DMS 273 (cell line): ENCODE measurements around the gene WNT8B.

ENCODE experiments used
- DNase-seq: peaks from one replicate; lab custom pipeline; 2025; ENCODE audit not compliant: unreplicated experiment; lab: John Stamatoyannopoulos, UW

The WNT8B gene

GRCh38 chr10:100462709-100463108 is at the start of gene WNT8B:
WNT8B (plus strand) TSS chr10:100463009; CDS start chr10:100463169, 160 bp downstream.
- DNase-seq, result no peak

- DNase-seq, result no peak
Observed at GRCh38 chr10:100413173-100413572, 49.6 kb upstream of the WNT8B start.

- DNase-seq, result no peak
Observed at GRCh38 chr10:100419911-100420449, 42.8 kb upstream of the WNT8B start.

DNA sequence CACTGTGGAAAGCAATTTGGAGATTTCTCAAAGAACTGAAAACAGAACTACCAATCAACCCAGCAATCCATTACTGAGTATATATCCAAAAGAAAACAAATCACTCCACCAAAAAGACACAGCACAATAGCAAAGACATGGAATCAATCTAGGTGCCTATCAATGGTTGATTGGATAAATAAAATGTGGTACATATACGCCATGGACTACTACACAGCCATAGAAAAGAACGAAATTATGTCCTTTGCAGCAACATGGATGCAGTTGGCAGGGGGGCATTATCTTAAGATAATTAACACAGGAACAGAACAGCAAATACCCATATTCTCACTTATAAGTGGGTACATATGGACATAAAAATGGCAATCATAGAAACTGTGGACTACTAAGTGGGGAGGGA is 35.4 kb upstream of the WNT8B start:
- DNase-seq, result no peak

DNA sequence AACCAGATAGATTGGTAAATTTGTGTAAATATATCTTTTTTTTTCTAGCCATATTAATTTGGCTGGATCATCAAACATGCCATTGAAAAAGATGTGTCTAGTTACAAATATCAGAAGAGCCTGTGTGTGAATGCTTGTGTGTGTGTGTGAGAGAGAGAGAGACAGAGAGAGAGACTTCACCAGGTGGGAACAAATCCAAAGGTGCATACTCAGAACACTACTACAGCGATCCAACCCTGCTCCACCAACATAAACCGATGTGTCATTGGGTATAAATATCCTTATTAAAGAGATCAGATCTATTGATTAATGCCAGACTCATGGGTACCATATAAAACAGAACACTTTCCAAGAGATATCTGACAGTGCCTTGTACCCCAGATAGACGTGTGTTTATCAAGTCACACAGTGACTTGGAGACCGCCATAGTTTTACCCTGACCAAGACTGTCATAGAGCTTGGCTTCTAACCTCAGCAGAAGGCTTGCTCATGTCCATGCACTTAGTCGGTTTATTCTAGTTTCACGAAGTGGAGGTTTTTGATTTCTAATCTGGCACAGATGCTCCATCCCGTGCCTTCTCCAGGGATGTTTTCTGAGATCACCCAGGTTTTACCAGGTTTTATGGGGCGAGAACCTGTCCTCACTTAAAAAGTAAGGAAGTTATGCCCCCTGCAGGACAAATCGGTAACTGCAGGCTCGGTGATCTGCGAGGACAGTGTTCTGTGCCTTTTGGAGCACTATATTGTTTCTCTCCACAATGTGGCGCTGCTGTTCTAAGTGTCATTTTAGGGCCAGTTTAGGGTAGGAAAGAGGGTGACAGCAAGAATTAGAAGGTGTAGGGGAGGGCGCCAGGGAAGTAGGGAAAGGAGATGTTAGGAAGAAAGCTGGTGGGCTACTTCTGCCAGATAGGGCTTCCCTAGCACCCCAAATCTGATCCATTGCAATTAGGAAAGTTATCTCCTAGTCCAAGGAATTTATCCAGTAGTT is 29.3 kb upstream of the WNT8B start:
- peak; percentile 97 for DNase-seq

GRCh38 chr10:100436255-100436654 is 26.6 kb upstream of the WNT8B start:
- DNase-seq, result no peak

DNA sequence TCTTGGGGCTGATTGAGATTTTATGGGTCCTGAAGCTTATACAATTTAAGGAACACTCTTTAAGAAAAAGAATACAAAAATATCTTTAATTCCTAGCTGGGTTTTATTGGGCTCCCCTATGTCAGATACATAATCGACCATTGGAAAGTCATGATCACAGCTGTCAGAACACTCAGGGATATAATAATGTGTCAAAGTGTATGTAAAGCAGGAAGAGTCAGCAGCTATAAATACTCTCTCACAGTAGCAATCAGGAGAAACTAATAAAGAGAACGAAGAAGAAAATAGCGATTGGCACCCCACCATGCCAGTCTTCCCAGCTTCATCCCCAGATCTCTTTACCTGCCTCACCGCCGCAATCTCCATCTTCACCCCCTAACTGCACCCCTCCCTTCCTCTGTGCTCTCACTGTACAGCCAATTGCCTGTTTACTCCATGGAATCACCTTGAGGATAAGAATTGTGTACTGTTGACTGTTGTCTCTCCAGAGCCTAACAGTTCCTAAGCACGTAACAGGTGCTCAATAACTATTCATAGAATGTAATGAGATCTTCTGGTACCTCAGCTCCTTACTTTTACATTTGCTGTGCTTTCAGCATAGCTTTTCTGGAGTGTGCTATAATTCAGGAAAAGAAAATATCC is 24.0 kb upstream of the WNT8B start:
- DNase-seq, result no peak

DNA sequence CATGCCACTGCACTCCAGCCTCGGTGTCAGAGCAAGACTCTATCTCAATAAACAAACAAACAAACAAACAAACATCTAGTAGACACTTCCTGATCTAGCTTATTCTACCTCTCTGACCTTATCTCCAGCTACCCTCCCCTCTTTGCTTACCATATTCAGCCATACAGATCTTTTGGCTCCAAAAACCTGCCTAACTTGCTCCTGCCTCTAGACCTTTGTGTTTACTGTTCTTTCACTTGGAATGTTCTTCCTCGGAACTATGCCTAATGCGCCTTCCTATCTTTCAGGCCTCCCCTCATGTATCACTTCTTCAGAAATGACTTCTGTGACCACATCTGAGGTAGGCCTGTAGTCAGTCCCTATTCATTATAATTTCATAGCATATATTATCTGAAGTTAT is 20.3 kb upstream of the WNT8B start:
- no peak for DNase-seq

DNA sequence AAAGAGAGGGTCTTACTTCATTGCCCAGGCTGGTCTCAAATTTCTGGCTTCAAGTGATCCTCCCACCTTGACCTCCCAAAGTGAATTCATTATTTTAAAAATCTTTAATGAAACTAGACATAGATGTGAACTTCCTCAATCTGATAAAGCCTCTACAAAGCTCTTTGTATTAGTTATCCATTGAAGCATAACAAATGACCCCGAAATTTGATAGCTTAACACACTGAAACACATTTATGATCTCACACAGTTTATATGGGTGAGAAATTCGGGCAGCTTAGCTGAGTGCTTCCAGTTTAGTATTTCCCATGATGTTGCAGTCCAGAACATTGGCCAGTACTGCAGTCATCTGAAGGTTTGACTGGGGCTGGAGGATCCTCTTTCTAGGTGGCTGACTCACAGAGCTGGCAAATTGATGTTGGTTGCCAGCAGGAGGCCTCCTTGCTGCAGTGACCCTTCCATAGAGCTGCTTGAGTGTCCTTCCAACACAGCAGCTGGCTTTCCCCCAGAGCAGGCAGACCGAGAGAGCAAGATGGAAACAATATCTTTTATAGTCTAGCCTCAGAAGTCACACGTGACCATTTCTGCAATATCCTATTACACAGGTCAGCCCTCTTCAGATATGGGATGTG is 16.6 kb upstream of the WNT8B start:
- no peak for DNase-seq

- no peak for DNase-seq
Observed at GRCh38 chr10:100447663-100448062, 15.1 kb upstream of the WNT8B start.

- DNase-seq, result no peak
Observed at GRCh38 chr10:100448951-100449350, 13.9 kb upstream of the WNT8B start.

- DNase-seq, result no peak
Observed at GRCh38 chr10:100468322-100468721, 5.5 kb downstream of the WNT8B start.

GRCh38 chr10:100468978-100469377 is 6.2 kb downstream of the WNT8B start:
- DNase-seq, result no peak

- DNase-seq, result no peak
Observed at GRCh38 chr10:100469756-100470155, 6.9 kb downstream of the WNT8B start.

GRCh38 chr10:100470367-100470766 is 7.6 kb downstream of the WNT8B start:
- DNase-seq, result no peak

DNA sequence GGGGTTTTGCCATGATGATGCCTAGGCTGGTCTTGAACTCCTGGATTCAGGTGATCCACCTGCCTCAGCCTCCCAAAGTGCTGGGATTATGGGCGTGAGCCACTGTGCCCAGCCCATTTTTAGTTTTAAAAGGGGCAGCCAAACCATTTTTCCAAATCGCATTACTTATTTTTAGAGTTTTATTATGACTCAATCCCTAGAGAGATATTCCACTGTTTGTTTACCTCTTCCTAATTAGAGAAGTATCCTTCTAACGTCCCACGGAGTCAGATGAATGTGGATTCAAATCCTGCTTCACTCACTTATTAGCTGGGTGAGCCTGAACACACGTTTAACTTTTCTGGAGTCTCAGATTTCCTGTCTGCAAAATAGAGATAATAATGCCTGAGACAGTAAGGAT is 15.2 kb downstream of the WNT8B start:
- DNase-seq, result no peak

GRCh38 chr10:100479037-100479436 is 16.2 kb downstream of the WNT8B start:
- DNase-seq, result no peak

DNA sequence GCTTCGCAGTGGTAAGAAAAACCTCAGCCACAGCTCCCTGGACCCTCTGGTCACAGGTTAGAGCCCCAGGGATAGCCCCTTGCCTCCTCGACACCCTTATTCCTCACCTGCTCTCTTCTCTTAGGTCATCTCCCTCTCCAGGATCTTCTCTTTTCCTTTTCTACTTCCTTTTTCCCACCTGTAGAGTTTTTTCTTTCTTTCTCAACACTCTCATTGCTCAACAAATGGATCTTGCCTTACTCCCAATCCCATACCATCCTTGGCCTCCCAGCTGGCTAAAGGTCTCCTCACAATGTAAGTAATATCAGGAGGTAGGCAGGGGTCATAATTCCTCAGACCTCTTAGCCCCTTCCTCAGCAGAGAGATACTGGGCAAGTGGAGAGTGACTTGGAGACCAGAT is 17.2 kb downstream of the WNT8B start:
- DNase-seq, result no peak

DNA sequence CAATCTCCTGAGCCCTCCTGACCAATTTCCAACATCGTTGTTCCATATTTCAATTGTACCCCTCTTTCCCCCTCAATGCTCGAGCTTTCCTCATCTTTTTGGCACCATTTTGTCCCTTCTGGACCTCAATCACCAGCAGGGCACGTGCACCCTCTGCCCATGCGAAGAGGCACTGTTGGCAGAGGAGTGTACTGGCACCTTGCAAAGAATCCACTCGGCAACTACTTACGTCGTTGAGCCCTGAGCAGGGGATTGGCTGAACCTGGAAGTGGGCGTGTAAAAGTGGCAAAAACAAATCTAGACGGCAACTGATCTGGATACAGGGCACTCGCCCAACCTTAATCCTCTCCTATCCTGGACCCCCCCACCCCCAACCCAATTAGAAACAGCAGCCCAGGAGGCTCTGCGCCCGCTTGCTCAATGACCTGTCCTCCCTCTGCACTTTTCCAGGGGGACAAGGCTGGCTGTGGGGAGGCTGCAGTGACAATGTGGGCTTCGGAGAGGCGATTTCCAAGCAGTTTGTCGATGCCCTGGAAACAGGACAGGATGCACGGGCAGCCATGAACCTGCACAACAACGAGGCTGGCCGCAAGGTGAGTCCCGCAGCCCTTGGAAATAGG is 18.8 kb downstream of the WNT8B start:
- peak; percentile 90 for DNase-seq

- peak; percentile 77 for DNase-seq
Observed at GRCh38 chr10:100482181-100482833, 19.5 kb downstream of the WNT8B start.

DNA sequence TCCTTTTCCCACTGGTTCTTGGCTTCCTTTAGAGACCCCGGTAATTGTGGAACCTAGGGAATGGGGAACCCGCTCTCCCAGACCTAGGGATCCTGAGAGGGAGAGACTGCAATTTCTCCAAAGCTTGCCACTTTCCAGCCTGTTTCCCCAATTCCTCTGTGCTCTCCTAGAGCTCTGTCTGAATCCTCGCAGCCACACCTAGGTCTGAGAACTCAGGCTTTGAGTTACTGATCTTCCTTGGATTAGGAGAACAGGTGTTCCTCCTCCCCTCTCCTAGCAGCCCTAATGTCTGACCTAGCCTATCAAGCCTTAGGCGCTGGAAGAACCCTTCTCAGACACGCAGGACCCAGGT is 20.0 kb downstream of the WNT8B start:
- DNase-seq, result no peak
